ENCODE data around the gene LEMD2. TPM values are rescaled to one million over a fixed set of nuclear protein-coding genes. Genes with fewer than 3 reads are reported as not detected.

Gene LEMD2
- polyA plus RNA-seq, 1 of the 3 experiments (the other 2 are of a cell fraction): 56.5 TPM

- TF ChIP-seq TEAD4 (IDR thresholded peaks at IDR 0.05; ENCODE audit: borderline replicate concordance, insufficient read depth) (no peak), TCF12 (IDR thresholded peaks at IDR 0.05) (no peak), PBX3 (IDR thresholded peaks at IDR 0.05) (no peak), RXRA (IDR thresholded peaks at IDR 0.05; ENCODE audit: borderline replicate concordance, low read depth) (no peak), TAF1 (IDR thresholded peaks at IDR 0.05; ENCODE audit: borderline replicate concordance, low read depth, low read length) (no peak), IRF3 (IDR thresholded peaks at IDR 0.05; ENCODE audit: low read depth, low read length) (no peak), FOXM1 (IDR thresholded peaks at IDR 0.05; ENCODE audit: low read depth) (no peak), SIN3A (IDR thresholded peaks at IDR 0.05; ENCODE audit: borderline replicate concordance, low read depth, low read length) (no peak)
Observed at GRCh38 chr6:33809594-33809993, 20.7 kb upstream of the LEMD2 start (continued).

GRCh38 chr6:33808641-33809180 lies 19.8 kb upstream of the LEMD2 start:
- no peak for DNase-seq
- Histone ChIP-seq H3K27me3 (ENCODE audit: insufficient read depth) (peaks cover 27% of the 10 kb centered on the region; the same call in 1 of the 2 replicates), H3K9ac (no peak overlapping the region), H3K4me3 (ENCODE audit: low read depth in 2 of 2, low read length in 1 of 2) (no peak overlapping the region), H3K79me2 (ENCODE audit: insufficient read depth) (no peaks in the 10 kb centered on the region), H3K4me2 (no peak overlapping the region), H3K4me1 (ENCODE audit: control insufficient read depth in 1 of 2, insufficient read depth in 2 of 2, low read depth in 1 of 2, low read length in 1 of 2) (peaks cover 0 to 27% of the 10 kb centered on the region in 2 experiments; a peak in 2 of 4 replicates), H3K9me3 (no peaks in the 10 kb centered on the region), H4K20me1 (ENCODE audit: insufficient read depth) (0 out of 2 replicates have a peak, but pooled peaks cover 2% of the 10 kb centered on the region), H3K36me3 (replicated peaks in 1 of 2; ENCODE audit: control insufficient read depth in 1 of 2, insufficient read depth in 2 of 2, low read length in 1 of 2) (no peaks in the 10 kb centered on the region), H3K27ac (ENCODE audit: low read depth in 2 of 2, low read length in 1 of 2) (no peak overlapping the region), H3K9me2 (no peaks in the 10 kb centered on the region), H3F3A (replicated peaks; ENCODE audit: insufficient read depth) (no peaks in the 10 kb centered on the region), H2AFZ (ENCODE audit: low read depth) (no peak overlapping the region)
- ChIA-PET CTCF (interaction anchor here (1.1 kb wide), 1 partner anchor 41 kb away, joined by 3 read pairs; no protein-coding TSS in a partner anchor), POLR2A (interaction anchor here (1.1 kb wide), 1 partner anchor 15 kb away, joined by 3 read pairs; no protein-coding TSS in a partner anchor)
- 39% methylated on average over 8 of the region's 8 CpGs for WGBS (ENCODE audit: low lambda C conversion rate)
- TF ChIP-seq GABPA (IDR thresholded peaks at IDR 0.05; ENCODE audit: low read depth): no peak
- TF ChIP-seq SMC3 (IDR thresholded peaks at IDR 0.05; ENCODE audit: low read depth, low read length): no peak
- no peak for TF ChIP-seq NFIC (IDR thresholded peaks at IDR 0.05; ENCODE audit: borderline replicate concordance)
- TF ChIP-seq CHD2 (IDR thresholded peaks at IDR 0.05; ENCODE audit: low read length, partially characterized antibody): no peak
- TF ChIP-seq, protein P1, sequence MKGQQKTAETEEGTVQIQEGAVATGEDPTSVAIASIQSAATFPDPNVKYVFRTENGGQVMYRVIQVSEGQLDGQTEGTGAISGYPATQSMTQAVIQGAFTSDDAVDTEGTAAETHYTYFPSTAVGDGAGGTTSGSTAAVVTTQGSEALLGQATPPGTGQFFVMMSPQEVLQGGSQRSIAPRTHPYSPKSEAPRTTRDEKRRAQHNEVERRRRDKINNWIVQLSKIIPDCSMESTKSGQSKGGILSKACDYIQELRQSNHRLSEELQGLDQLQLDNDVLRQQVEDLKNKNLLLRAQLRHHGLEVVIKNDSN (IDR thresholded peaks at IDR 0.05; ENCODE audit: borderline replicate concordance, low read depth): no peak
- no peak for TF ChIP-seq FOXM1 (IDR thresholded peaks at IDR 0.05; ENCODE audit: low read depth)
- no peak for TF ChIP-seq YY1 (IDR thresholded peaks at IDR 0.05; ENCODE audit: low read depth)
- no peak for TF ChIP-seq MEF2A (IDR thresholded peaks at IDR 0.05; ENCODE audit: borderline replicate concordance, low read depth)
- no peak for TF ChIP-seq JUND (IDR thresholded peaks at IDR 0.05)
- no peak for TF ChIP-seq CTCF (IDR thresholded peaks at IDR 0.05)
- TF ChIP-seq TEAD4 (IDR thresholded peaks at IDR 0.05; ENCODE audit: borderline replicate concordance, insufficient read depth): no peak
